H1 (cell line): ENCODE results near the gene SLC25A11. TPM values are rescaled to one million over a fixed set of nuclear protein-coding genes. Genes with fewer than 3 reads are reported as not detected.

ENCODE experiments used
- CTCF ChIA-PET: fragments of 300-600 bp; sonication (Branson Sonifier 250); formaldehyde crosslinking; loops from one replicate; lab custom pipeline; 2021; ENCODE audit not compliant: partially characterized antibody; lab: Charles Lee
- POLR2A ChIA-PET: fragments of 300-600 bp; sonication (Branson Sonifier 250); formaldehyde crosslinking; loops from one replicate; lab custom pipeline; 2021; ENCODE audit warnings: inconsistent platforms; ENCODE audit not compliant: partially characterized antibody; lab: Charles Lee
- DNase-seq, 2 experiments: peaks; one replicate each; pipeline versions ENCODE4 v3.0.0 to v3.0.0-alpha.2; 2010 to 2022; ENCODE audit warnings: low spot score in 2 of 2, low read depth in 1 of 2, mixed read lengths in 1 of 2
- FAIRE-seq: peaks from 2 replicates; lab custom pipeline; 2011; peaks lifted over from hg19 to GRCh38; lab: Jason Lieb, UNC
- H2AFZ ChIP-seq: 2 replicates; pipeline ENCODE4 v1.8.1; 2012; ENCODE audit warnings: low read length, inconsistent platforms
- H2AK5ac ChIP-seq: 2 replicates; pipeline ENCODE4 v1.6.1; 2013; ENCODE audit warnings: low read depth, low read length
- H2BK120ac ChIP-seq: replicated peaks from 2 replicates; pipeline ENCODE3; 2013; ENCODE audit warnings: low read depth, low read length, inconsistent platforms
- H2BK12ac ChIP-seq: 2 replicates; pipeline ENCODE4 v1.6.1; 2013; ENCODE audit warnings: low read depth, low read length
- H2BK15ac ChIP-seq: 2 replicates; pipeline ENCODE4 v1.6.1; 2013; ENCODE audit warnings: low read length
- H2BK20ac ChIP-seq: 2 replicates; pipeline ENCODE4 v1.6.1; 2013; ENCODE audit warnings: low read length
- H2BK5ac ChIP-seq: 2 replicates; pipeline ENCODE4 v1.6.1; 2013; ENCODE audit warnings: low read depth, low read length
- H3K14ac ChIP-seq: 2 replicates; pipeline ENCODE4 v1.6.1; 2013; ENCODE audit warnings: inconsistent platforms; ENCODE audit not compliant: insufficient read length
- H3K18ac ChIP-seq: 2 replicates; pipeline ENCODE4 v1.6.1; 2013; ENCODE audit warnings: low read length; ENCODE audit errors: extremely low read depth
- H3K23ac ChIP-seq: 2 replicates; pipeline ENCODE4 v1.6.1; 2013; ENCODE audit warnings: inconsistent platforms; ENCODE audit not compliant: insufficient read length
- H3K23me2 ChIP-seq: 2 replicates; pipeline ENCODE4 v1.6.1; 2013; ENCODE audit warnings: low read depth, low read length
- H3K27ac ChIP-seq: 2 replicates; pipeline ENCODE4 v1.6.1; 2011; ENCODE audit warnings: low read depth, low read length, inconsistent platforms
- H3K27me3 ChIP-seq, 4 experiments: replicated peaks in 1 of 4; 1 replicate in 1 of 4; 2 replicates in 3 of 4; pipeline versions ENCODE4 v1.6.1 to v1.8.1; 2011 to 2013; ENCODE audit warnings: low read length in 3 of 4, mild to moderate bottlenecking in 3 of 4, inconsistent platforms in 2 of 4, mixed read lengths in 2 of 4, moderate library complexity in 1 of 4; ENCODE audit not compliant: control insufficient read depth in 3 of 4, insufficient read depth in 3 of 4; ENCODE audit errors: extremely low read depth in 1 of 4
- H3K36me3 ChIP-seq, 4 experiments: 2 replicates each; pipeline versions ENCODE4 v1.6.1 to v1.8.1; 2011 to 2013; ENCODE audit warnings: mild to moderate bottlenecking in 4 of 4, low read length in 3 of 4, moderate library complexity in 2 of 4, control low read depth in 1 of 4, inconsistent platforms in 1 of 4; ENCODE audit not compliant: insufficient read depth in 4 of 4, control insufficient read depth in 2 of 4
- H3K4ac ChIP-seq: replicated peaks from 2 replicates; pipeline ENCODE3; 2013; ENCODE audit warnings: low read length, low read depth, mixed read lengths, inconsistent platforms; ENCODE audit not compliant: insufficient read length
- H3K4me1 ChIP-seq, 4 experiments: replicated peaks in 1 of 4; 1 replicate in 1 of 4; 2 replicates in 3 of 4; pipeline versions ENCODE4 v1.6.1 to v1.8.1; 2011 to 2013; ENCODE audit warnings: low read length in 3 of 4, inconsistent platforms in 2 of 4, mixed read lengths in 1 of 4; ENCODE audit not compliant: insufficient read depth in 4 of 4, control insufficient read depth in 3 of 4
- H3K4me2 ChIP-seq, 2 experiments: 2 replicates each; pipeline versions ENCODE4 v1.6.1 to v1.8.1; 2011 to 2013; ENCODE audit warnings: low read depth in 2 of 2, low read length in 2 of 2, control low read depth in 1 of 2, inconsistent platforms in 1 of 2, mild to moderate bottlenecking in 1 of 2; ENCODE audit not compliant: insufficient read depth in 1 of 2
- H3K4me3 ChIP-seq, 4 experiments: fragments of 200-600, 300-600 bp in 1 of 4; sonication (generic), shearing (Covaris generic), sonication (Bioruptor Twin) in 1 of 4; 2 replicates each; pipeline versions ENCODE4 v1.5.1 to v1.8.1; 2011 to 2016; ENCODE audit warnings: low read length in 4 of 4, low read depth in 3 of 4, control low read depth in 2 of 4, inconsistent platforms in 2 of 4, mild to moderate bottlenecking in 2 of 4, mixed read lengths in 1 of 4, moderate library complexity in 1 of 4; ENCODE audit not compliant: insufficient read depth in 2 of 4; ENCODE audit errors: extremely low read depth in 1 of 4
- H3K56ac ChIP-seq: replicated peaks from 2 replicates; pipeline ENCODE3; 2013; ENCODE audit warnings: low read depth, mild to moderate bottlenecking, mixed read lengths, low read length, inconsistent platforms; ENCODE audit not compliant: insufficient read length
- H3K79me1 ChIP-seq: 2 replicates; pipeline ENCODE4 v1.6.1; 2013; ENCODE audit warnings: low read depth, low read length, control low read depth
- H3K79me2 ChIP-seq, 2 experiments: 2 replicates each; pipeline versions ENCODE4 v1.6.1 to v1.8.1; 2012 to 2013; ENCODE audit warnings: low read length in 2 of 2, mild to moderate bottlenecking in 2 of 2, inconsistent platforms in 1 of 2; ENCODE audit not compliant: insufficient read depth in 2 of 2, control insufficient read depth in 1 of 2
- H3K9ac ChIP-seq, 4 experiments: replicated peaks in 1 of 4; 1 replicate in 1 of 4; 2 replicates in 3 of 4; pipeline versions ENCODE4 v1.6.1 to v1.8.1; 2011 to 2013; ENCODE audit warnings: low read depth in 3 of 4, low read length in 3 of 4, control low read depth in 2 of 4, mild to moderate bottlenecking in 2 of 4, moderate library complexity in 2 of 4, inconsistent platforms in 1 of 4; ENCODE audit errors: extremely low read depth in 1 of 4
- H3K9me3 ChIP-seq, 2 experiments: 2 replicates each; pipeline versions ENCODE4 v1.6.1 to v1.8.1; 2012 to 2013; ENCODE audit warnings: mild to moderate bottlenecking in 2 of 2, moderate library complexity in 2 of 2, control low read depth in 1 of 2, inconsistent platforms in 1 of 2, low read depth in 1 of 2, low read length in 1 of 2, mixed read lengths in 1 of 2; ENCODE audit not compliant: insufficient read depth in 2 of 2
- H4K20me1 ChIP-seq, 2 experiments: replicated peaks in 1 of 2; 2 replicates each; pipeline versions ENCODE3 to v1.8.1; 2011 to 2013; ENCODE audit warnings: inconsistent platforms in 2 of 2, low read length in 2 of 2, mild to moderate bottlenecking in 1 of 2; ENCODE audit not compliant: insufficient read depth in 2 of 2, control insufficient read depth in 1 of 2
- H4K5ac ChIP-seq: 2 replicates; pipeline ENCODE4 v1.6.1; 2013; ENCODE audit warnings: low read length, low read depth, mixed read lengths, inconsistent platforms; ENCODE audit not compliant: insufficient read length
- H4K8ac ChIP-seq: 2 replicates; pipeline ENCODE4 v1.8.0; 2013; ENCODE audit warnings: mild to moderate bottlenecking, moderate library complexity, low read length, inconsistent platforms; ENCODE audit not compliant: insufficient read depth; ENCODE audit errors: extremely low read depth
- H4K91ac ChIP-seq: replicated peaks from 2 replicates; pipeline ENCODE3; 2013; ENCODE audit warnings: low read length, mixed read lengths, inconsistent platforms; ENCODE audit not compliant: insufficient read length
- SRF ChIP-seq: IDR thresholded peaks from 2 replicates; pipeline ENCODE4 v1.6.1; 2011; ENCODE audit warnings: mild to moderate bottlenecking, low read depth, low read length, moderate library complexity
- TAF7 ChIP-seq: optimal IDR thresholded peaks from 2 replicates; pipeline ENCODE3; 2011; ENCODE audit warnings: low read depth, mild to moderate bottlenecking, inconsistent platforms, low read length, moderate library complexity, borderline replicate concordance
- WGBS, 2 experiments: shearing (Covaris generic) in 1 of 2; methylation state at CpG; one replicate each; pipeline versions ENCODE4 v1.1.6 to v1.1.7; 2013 to 2015; ENCODE audit warnings: low lambda C conversion rate in 2 of 2, mixed read lengths in 2 of 2, inconsistent platforms in 1 of 2, low coverage in 1 of 2, missing lambda C conversion rate in 1 of 2; ENCODE audit not compliant: insufficient replicate concordance in 2 of 2, insufficient coverage in 1 of 2, insufficient read length in 1 of 2; ENCODE audit errors: extremely low coverage in 1 of 2, missing lambda C conversion rate in 1 of 2; 5-methylcytosine and 5-hydroxymethylcytosine counted together
- polyA plus RNA-seq, 7 experiments: library from polyadenylated mRNA; depleted of rRNA in 3 of 7; stranded (reverse) in 5 of 7; unstranded in 2 of 7; fragments of >200 nt in 5 of 7; fragments of 200-250 nt in 2 of 7; gene quantifications; 1 replicate in 5 of 7; 2 replicates in 1 of 7; 4 replicates in 1 of 7; pipeline versions ENCODE4 v1.2.1 to v1.2.3, GENCODE V29; 2011 to 2013; ENCODE audit warnings: missing spikeins in 2 of 7, mixed read lengths in 2 of 7
- total RNA-seq: library from RNA; stranded (reverse); fragmentation: NEBNext Ultra II Directional; extraction: Animal tissue kit (Norgen Biotek cat#: 25700); gene quantifications from 2 replicates; pipeline ENCODE4 v1.2.1, GENCODE V29; 2021

SLC25A11 gene
- total and polyA plus RNA-seq, 2 of the 8 experiments (the other 6 are each of a cell fraction or from before 2014, with no cell fraction given) = 55.9 to 97.0 TPM

GRCh38 chr17:4947010-4947410 lies 7.2 kb upstream of the SLC25A11 start:
- Histone ChIP-seq H3K4me3 (peak overlapping the region; percentile 73 to 97 (median 81)), H2BK15ac (no peak overlapping the region), H3K23ac (no peak overlapping the region), H3K18ac (peak overlapping the region; percentile 32; the same call in 1 of the 2 replicates), H2AFZ (no peak overlapping the region), H3K9me3 (no peaks in the 10 kb centered on the region), H2BK120ac (no peak overlapping the region), H3K14ac (no peak overlapping the region), H2BK5ac (peak overlapping the region; percentile 44; the same call in 1 of the 2 replicates), H2BK20ac (no peak overlapping the region), H4K5ac (no peak overlapping the region), H3K9ac (peak overlapping the region in 3 of 4 experiments; percentile 46 to 78 (median 59); a peak in 6 of 7 replicates), H4K91ac (no peak overlapping the region), H2BK12ac (no peak overlapping the region), H3K4me1 (peaks cover 4 to 17% (median 10%) of the 10 kb centered on the region in 4 experiments), H3K4me2 (peak overlapping the region; percentile 67 to 95), H3K79me1 (peaks cover 2% of the 10 kb centered on the region; the same call in 1 of the 2 replicates), H3K23me2 (peaks cover 18% of the 10 kb centered on the region), H3K27me3 (no peaks in the 10 kb centered on the region), H4K20me1 (peaks cover 16 to 21% of the 10 kb centered on the region in 2 experiments), H2AK5ac (no peak overlapping the region), H3K4ac (no peak overlapping the region), H3K79me2 (peaks cover 8 to 44% of the 10 kb centered on the region in 2 experiments), H3K36me3 (peaks cover 8 to 42% (median 28%) of the 10 kb centered on the region in 4 experiments), H3K27ac (peak overlapping the region; percentile 67), H3K56ac (no peak overlapping the region), H4K8ac (no peak overlapping the region)
- no peak for DNase-seq
- POLR2A ChIA-PET = interaction anchor here (0.6 to 32.4 kb wide), 17 partner anchors 0 to 219 kb away, joined by 3 to 987 read pairs (median 13); partner anchors contain the start of genes C17orf107, CAMTA2, ENO3 and GP1BA
- WGBS, 2 experiments = 8% methylated on average over 5 of the region's 7 CpGs; no CpG with 5 or more reads in 1 of the 2 experiments
- CTCF ChIA-PET = interaction anchor here (0.7 to 0.8 kb wide), 3 partner anchors 11 to 37 kb away, joined by 3 to 4 read pairs (median 3); no protein-coding TSS in a partner anchor
- TF ChIP-seq SRF = peak; percentile 98
- TF ChIP-seq TAF7 = no peak
- FAIRE-seq = no peak
